ENCODE measurements around the gene SANBR. TPM values are rescaled to one million over a fixed set of nuclear protein-coding genes. Genes with fewer than 3 reads are reported as not detected.

Gene SANBR
- total and polyA plus RNA-seq, 2 of the 13 experiments (the other 11 are each of a cell fraction or from before 2014, with no cell fraction given), result 9.8 to 20.9 TPM

DNA sequence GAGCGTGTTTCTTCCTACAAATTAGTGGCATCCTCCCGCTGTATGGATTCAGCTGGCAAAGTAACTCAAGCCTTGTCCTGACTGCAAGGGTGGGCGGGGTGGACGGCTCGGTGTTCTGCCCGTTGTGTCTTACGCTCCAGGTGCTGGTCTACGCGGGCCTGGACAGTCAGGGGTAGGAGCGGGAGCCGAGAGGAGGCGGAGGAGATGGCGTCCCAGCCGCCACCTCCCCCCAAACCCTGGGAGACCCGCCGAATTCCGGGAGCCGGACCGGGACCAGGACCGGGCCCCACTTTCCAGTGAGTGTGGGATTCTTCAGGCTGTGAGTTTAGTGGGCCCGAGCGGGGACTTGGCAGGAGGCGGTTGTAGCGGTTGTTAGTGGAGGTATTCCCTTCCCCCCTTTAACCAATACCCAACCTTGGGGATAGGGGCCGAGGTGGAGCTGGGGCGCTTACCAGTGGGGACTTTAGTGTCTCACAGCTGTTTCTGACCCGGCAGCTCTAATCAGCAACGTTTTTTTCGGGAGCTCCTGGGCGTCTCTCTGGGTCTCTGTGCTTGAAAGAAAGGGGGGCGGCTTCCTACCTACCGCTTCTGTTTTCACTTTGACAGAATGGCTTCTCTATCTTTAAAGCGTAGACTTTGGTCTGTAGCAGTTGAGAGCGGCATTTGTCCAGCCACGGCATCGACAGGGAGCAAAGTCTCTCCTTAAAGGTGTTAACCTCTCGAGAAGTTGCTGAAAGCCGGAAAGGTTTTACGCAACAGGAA is 47.9 kb upstream of the SANBR start, which contains the start of the genes PEX13 and PUS10 (continued):
- TF ChIP-seq ATRX (CRISPR knock-in tag; IDR thresholded peaks at IDR 0.05; ENCODE audit: borderline replicate concordance) (no peak), ZNF724P (CRISPR knock-in tag; IDR thresholded peaks at IDR 0.05; ENCODE audit: borderline replicate concordance) (peak; percentile 9; the same call in 1 of the 2 replicates), IKZF4 (CRISPR knock-in tag; IDR thresholded peaks at IDR 0.05; ENCODE audit: borderline replicate concordance, low read depth, not compliant biosample characterization) (no peak), ZNF180 (CRISPR knock-in tag; IDR thresholded peaks at IDR 0.05; ENCODE audit: borderline replicate concordance, low read depth) (no peak), ZNF782 (CRISPR knock-in tag; IDR thresholded peaks at IDR 0.05; ENCODE audit: borderline replicate concordance) (peak; percentile 54; the same call in 1 of the 2 replicates), ZNF24 (IDR thresholded peaks at IDR 0.05) (peak; percentile 7; the same call in 1 of the 2 replicates), YEATS2 (CRISPR knock-in tag; IDR thresholded peaks at IDR 0.05; ENCODE audit: borderline replicate concordance) (peak; percentile 77; the same call in 1 of the 2 replicates), SP5 (CRISPR knock-in tag; IDR thresholded peaks at IDR 0.05; ENCODE audit: borderline replicate concordance, low read depth) (no peak), ETV6 (CRISPR knock-in tag; conservative IDR thresholded peaks at IDR 0.05) (no peak; the same call in 1 of the 2 replicates), NR2C2 (CRISPR knock-in tag; IDR thresholded peaks at IDR 0.05; ENCODE audit: borderline replicate concordance) (no peak; the same call in 1 of the 2 replicates), ZNF788 (CRISPR knock-in tag; IDR thresholded peaks at IDR 0.05; ENCODE audit: borderline replicate concordance) (peak; percentile 94; the same call in 1 of the 2 replicates), BRCA1 (CRISPR knock-in tag; IDR thresholded peaks at IDR 0.05) (no peak), HMG20B (CRISPR knock-in tag; conservative IDR thresholded peaks at IDR 0.05) (peak; percentile 83), ZNF12 (CRISPR knock-in tag; IDR thresholded peaks at IDR 0.05) (peak; percentile 30; the same call in 1 of the 2 replicates), SALL2 (CRISPR knock-in tag; IDR thresholded peaks at IDR 0.05) (0 out of 2 replicates have a peak, but pooled peaks have one; percentile 9), TCF7L2 (IDR thresholded peaks at IDR 0.05; ENCODE audit: low read depth, low read length) (0 out of 2 replicates have a peak, but pooled peaks have one; percentile 12), CHD4 (IDR thresholded peaks at IDR 0.05; ENCODE audit: borderline replicate concordance, low read length) (no peak), YEATS4 (CRISPR knock-in tag; IDR thresholded peaks at IDR 0.05; ENCODE audit: borderline replicate concordance) (peak; percentile 92), MTF1 (CRISPR knock-in tag; IDR thresholded peaks at IDR 0.05) (no peak)
- TF ChIP-seq, protein P1, sequence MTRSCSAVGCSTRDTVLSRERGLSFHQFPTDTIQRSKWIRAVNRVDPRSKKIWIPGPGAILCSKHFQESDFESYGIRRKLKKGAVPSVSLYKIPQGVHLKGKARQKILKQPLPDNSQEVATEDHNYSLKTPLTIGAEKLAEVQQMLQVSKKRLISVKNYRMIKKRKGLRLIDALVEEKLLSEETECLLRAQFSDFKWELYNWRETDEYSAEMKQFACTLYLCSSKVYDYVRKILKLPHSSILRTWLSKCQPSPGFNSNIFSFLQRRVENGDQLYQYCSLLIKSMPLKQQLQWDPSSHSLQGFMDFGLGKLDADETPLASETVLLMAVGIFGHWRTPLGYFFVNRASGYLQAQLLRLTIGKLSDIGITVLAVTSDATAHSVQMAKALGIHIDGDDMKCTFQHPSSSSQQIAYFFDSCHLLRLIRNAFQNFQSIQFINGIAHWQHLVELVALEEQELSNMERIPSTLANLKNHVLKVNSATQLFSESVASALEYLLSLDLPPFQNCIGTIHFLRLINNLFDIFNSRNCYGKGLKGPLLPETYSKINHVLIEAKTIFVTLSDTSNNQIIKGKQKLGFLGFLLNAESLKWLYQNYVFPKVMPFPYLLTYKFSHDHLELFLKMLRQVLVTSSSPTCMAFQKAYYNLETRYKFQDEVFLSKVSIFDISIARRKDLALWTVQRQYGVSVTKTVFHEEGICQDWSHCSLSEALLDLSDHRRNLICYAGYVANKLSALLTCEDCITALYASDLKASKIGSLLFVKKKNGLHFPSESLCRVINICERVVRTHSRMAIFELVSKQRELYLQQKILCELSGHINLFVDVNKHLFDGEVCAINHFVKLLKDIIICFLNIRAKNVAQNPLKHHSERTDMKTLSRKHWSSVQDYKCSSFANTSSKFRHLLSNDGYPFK (CRISPR knock-in tag; IDR thresholded peaks at IDR 0.05; ENCODE audit: borderline replicate concordance), result peak; percentile 83; the same call in 1 of the 2 replicates
- TF ChIP-seq, protein P2, sequence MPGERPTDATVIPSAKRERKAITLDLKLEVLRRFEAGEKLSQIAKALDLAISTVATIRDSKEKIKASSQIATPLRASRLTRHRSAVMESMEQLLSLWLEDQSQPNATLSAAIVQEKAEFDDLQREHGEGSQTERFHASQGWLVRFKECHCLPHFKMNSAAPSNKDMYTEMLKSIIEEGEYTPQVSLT (CRISPR knock-in tag; IDR thresholded peaks at IDR 0.05; ENCODE audit: borderline replicate concordance, low read depth), result 0 out of 2 replicates have a peak, but pooled peaks have one; percentile 52
- TF ChIP-seq, protein P3, sequence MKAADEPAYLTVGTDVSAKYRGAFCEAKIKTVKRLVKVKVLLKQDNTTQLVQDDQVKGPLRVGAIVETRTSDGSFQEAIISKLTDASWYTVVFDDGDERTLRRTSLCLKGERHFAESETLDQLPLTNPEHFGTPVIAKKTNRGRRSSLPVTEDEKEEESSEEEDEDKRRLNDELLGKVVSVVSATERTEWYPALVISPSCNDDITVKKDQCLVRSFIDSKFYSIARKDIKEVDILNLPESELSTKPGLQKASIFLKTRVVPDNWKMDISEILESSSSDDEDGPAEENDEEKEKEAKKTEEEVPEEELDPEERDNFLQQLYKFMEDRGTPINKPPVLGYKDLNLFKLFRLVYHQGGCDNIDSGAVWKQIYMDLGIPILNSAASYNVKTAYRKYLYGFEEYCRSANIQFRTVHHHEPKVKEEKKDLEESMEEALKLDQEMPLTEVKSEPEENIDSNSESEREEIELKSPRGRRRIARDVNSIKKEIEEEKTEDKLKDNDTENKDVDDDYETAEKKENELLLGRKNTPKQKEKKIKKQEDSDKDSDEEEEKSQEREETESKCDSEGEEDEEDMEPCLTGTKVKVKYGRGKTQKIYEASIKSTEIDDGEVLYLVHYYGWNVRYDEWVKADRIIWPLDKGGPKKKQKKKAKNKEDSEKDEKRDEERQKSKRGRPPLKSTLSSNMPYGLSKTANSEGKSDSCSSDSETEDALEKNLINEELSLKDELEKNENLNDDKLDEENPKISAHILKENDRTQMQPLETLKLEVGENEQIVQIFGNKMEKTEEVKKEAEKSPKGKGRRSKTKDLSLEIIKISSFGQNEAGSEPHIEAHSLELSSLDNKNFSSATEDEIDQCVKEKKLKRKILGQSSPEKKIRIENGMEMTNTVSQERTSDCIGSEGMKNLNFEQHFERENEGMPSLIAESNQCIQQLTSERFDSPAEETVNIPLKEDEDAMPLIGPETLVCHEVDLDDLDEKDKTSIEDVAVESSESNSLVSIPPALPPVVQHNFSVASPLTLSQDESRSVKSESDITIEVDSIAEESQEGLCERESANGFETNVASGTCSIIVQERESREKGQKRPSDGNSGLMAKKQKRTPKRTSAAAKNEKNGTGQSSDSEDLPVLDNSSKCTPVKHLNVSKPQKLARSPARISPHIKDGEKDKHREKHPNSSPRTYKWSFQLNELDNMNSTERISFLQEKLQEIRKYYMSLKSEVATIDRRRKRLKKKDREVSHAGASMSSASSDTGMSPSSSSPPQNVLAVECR (CRISPR knock-in tag; IDR thresholded peaks at IDR 0.05; ENCODE audit: borderline replicate concordance), result peak; percentile 54; the same call in 1 of the 2 replicates
